ENCODE measurements around the gene ANKMY1.

DNA sequence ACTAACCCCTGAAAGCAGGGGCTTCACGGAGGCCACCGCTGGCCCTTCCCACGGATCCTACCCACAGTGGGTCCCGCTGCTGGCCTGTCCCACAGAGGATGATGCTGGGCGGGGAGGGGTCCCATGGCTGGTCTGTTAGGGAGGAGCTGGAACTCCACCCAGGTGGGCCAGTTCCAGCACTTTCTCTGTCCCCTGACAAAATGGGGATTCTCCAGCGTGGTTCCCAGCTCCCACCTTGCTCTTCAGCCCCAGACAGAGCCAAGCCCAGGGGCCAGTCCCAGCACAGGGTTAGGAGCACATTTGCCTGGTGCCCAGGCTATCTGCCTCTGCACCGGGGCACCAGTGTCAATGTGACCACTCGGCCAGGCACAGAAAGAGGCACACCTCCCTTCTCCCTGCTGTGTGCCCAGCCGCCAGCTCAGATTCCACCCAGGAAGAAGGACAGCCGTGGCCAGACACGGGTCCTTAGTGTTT is 50.0 kb downstream of the ANKMY1 start:
- TF ChIP-seq, protein P1, sequence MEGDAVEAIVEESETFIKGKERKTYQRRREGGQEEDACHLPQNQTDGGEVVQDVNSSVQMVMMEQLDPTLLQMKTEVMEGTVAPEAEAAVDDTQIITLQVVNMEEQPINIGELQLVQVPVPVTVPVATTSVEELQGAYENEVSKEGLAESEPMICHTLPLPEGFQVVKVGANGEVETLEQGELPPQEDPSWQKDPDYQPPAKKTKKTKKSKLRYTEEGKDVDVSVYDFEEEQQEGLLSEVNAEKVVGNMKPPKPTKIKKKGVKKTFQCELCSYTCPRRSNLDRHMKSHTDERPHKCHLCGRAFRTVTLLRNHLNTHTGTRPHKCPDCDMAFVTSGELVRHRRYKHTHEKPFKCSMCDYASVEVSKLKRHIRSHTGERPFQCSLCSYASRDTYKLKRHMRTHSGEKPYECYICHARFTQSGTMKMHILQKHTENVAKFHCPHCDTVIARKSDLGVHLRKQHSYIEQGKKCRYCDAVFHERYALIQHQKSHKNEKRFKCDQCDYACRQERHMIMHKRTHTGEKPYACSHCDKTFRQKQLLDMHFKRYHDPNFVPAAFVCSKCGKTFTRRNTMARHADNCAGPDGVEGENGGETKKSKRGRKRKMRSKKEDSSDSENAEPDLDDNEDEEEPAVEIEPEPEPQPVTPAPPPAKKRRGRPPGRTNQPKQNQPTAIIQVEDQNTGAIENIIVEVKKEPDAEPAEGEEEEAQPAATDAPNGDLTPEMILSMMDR (IDR thresholded peaks at IDR 0.05 in 2 of 3, conservative IDR thresholded peaks at IDR 0.05 in 1 of 3; ENCODE audit: borderline replicate concordance in 1 of 3, insufficient read depth in 1 of 3, low read depth in 2 of 3, low read length in 2 of 3) = no peak
- TF ChIP-seq, protein P2, sequence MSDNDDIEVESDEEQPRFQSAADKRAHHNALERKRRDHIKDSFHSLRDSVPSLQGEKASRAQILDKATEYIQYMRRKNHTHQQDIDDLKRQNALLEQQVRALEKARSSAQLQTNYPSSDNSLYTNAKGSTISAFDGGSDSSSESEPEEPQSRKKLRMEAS (IDR thresholded peaks at IDR 0.05) = no peak
- no peak for TF ChIP-seq YY1 (IDR thresholded peaks at IDR 0.05; ENCODE audit: extremely low read depth, insufficient replicate concordance, low read depth, low read length)
- no peak for TF ChIP-seq EZH2phosphoT487 (IDR thresholded peaks at IDR 0.05; ENCODE audit: borderline replicate concordance)
- TF ChIP-seq, protein P3, sequence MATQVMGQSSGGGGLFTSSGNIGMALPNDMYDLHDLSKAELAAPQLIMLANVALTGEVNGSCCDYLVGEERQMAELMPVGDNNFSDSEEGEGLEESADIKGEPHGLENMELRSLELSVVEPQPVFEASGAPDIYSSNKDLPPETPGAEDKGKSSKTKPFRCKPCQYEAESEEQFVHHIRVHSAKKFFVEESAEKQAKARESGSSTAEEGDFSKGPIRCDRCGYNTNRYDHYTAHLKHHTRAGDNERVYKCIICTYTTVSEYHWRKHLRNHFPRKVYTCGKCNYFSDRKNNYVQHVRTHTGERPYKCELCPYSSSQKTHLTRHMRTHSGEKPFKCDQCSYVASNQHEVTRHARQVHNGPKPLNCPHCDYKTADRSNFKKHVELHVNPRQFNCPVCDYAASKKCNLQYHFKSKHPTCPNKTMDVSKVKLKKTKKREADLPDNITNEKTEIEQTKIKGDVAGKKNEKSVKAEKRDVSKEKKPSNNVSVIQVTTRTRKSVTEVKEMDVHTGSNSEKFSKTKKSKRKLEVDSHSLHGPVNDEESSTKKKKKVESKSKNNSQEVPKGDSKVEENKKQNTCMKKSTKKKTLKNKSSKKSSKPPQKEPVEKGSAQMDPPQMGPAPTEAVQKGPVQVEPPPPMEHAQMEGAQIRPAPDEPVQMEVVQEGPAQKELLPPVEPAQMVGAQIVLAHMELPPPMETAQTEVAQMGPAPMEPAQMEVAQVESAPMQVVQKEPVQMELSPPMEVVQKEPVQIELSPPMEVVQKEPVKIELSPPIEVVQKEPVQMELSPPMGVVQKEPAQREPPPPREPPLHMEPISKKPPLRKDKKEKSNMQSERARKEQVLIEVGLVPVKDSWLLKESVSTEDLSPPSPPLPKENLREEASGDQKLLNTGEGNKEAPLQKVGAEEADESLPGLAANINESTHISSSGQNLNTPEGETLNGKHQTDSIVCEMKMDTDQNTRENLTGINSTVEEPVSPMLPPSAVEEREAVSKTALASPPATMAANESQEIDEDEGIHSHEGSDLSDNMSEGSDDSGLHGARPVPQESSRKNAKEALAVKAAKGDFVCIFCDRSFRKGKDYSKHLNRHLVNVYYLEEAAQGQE (IDR thresholded peaks at IDR 0.05; ENCODE audit: low read depth) = no peak
- TF ChIP-seq, protein P4, sequence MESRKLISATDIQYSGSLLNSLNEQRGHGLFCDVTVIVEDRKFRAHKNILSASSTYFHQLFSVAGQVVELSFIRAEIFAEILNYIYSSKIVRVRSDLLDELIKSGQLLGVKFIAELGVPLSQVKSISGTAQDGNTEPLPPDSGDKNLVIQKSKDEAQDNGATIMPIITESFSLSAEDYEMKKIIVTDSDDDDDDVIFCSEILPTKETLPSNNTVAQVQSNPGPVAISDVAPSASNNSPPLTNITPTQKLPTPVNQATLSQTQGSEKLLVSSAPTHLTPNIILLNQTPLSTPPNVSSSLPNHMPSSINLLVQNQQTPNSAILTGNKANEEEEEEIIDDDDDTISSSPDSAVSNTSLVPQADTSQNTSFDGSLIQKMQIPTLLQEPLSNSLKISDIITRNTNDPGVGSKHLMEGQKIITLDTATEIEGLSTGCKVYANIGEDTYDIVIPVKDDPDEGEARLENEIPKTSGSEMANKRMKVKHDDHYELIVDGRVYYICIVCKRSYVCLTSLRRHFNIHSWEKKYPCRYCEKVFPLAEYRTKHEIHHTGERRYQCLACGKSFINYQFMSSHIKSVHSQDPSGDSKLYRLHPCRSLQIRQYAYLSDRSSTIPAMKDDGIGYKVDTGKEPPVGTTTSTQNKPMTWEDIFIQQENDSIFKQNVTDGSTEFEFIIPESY (IDR thresholded peaks at IDR 0.05; ENCODE audit: extremely low read depth, insufficient replicate concordance, low read length) = no peak
- no peak for TF ChIP-seq JUND (IDR thresholded peaks at IDR 0.05)
- no peak for TF ChIP-seq POLR2A (IDR thresholded peaks at IDR 0.05; ENCODE audit: borderline replicate concordance, extremely low read depth, insufficient read depth, insufficient read length)
- TF ChIP-seq EZH2 (IDR thresholded peaks at IDR 0.05) = no peak
- TF ChIP-seq CEBPB (IDR thresholded peaks at IDR 0.05; ENCODE audit: low read depth) = no peak

Measured in HCT116 (cell line).